DND-41 (cell line): ENCODE data around the gene UST.

Experiments used
- CTCF ChIP-seq: IDR thresholded peaks from 2 replicates; pipeline ENCODE4 v1.5.1; 2012; ENCODE audit warnings: borderline replicate concordance, low read length, moderate library complexity, mild to moderate bottlenecking; ENCODE audit not compliant: poor library complexity, severe bottlenecking; ENCODE audit errors: extremely low read depth
- EZH2 ChIP-seq: IDR thresholded peaks from 3 replicates; pipeline ENCODE4 v1.6.1; 2012; ENCODE audit warnings: borderline replicate concordance, low read depth, mild to moderate bottlenecking, moderate library complexity, low read length, inconsistent platforms; ENCODE audit not compliant: severe bottlenecking

DNA sequence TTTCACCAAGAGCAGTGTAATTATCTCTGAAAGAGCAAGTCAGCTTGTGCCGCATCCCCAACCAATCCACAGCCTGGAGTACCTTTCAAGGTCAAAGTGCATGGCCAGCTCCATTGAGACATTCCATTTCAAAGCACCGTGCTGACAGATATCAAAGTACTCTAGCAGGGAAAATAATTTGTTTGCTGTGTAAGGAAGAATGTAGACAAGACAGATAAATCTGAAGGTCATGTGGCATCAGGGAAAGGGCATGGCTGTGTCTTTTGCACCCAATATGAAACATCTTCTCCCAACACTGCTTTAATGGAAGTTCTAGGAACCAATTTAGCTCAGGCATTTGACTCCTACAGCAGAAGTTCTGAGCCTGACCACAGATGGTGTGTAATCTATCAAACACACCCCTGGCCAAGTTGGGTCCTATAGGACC, 328.0 kb downstream of the UST start:
- TF ChIP-seq CTCF (no peak), EZH2 (no peak)
